MM.1S (cell line): ENCODE results near the gene ARL6.

Experiments
- EZH2 ChIP-seq: fragments of 300-600 bp; sonication (generic); optimal IDR thresholded peaks from 2 replicates; pipeline ENCODE3; 2017; ENCODE audit warnings: low read depth, mild to moderate bottlenecking, antibody characterized with exemption, low read length, mixed read lengths
- EZH2phosphoT487 ChIP-seq: fragments of 300-600 bp; sonication (generic); IDR thresholded peaks from 2 replicates; pipeline ENCODE4 v1.6.1; 2018; ENCODE audit warnings: antibody characterized with exemption, low read length
- TF ChIP-seq, protein P1 (sequence below): fragments of 300-600 bp; sonication (generic); IDR thresholded peaks from 2 replicates; pipeline ENCODE4 v1.5.1; 2016; ENCODE audit warnings: antibody characterized with exemption, low read length, mixed read lengths

DNA sequence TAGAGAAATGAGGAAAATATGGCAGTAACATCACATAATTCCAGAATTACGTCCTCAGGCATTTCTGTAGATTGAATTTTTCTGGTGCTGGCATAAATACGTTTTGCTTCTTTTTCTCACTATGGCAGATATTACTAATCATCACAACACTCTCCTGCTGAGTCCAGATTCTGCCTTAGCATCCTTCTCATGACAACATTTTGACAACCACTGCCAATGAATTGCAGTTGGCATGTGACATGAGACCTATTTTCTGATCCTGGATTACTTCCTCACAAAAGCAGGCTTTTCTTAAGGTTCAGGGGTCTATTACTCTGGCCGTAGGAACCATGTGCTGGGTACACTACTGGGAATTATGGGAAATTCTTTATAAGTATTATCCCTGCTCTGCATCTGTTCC lies 22.5 kb upstream of the ARL6 start:
- TF ChIP-seq, protein P1, sequence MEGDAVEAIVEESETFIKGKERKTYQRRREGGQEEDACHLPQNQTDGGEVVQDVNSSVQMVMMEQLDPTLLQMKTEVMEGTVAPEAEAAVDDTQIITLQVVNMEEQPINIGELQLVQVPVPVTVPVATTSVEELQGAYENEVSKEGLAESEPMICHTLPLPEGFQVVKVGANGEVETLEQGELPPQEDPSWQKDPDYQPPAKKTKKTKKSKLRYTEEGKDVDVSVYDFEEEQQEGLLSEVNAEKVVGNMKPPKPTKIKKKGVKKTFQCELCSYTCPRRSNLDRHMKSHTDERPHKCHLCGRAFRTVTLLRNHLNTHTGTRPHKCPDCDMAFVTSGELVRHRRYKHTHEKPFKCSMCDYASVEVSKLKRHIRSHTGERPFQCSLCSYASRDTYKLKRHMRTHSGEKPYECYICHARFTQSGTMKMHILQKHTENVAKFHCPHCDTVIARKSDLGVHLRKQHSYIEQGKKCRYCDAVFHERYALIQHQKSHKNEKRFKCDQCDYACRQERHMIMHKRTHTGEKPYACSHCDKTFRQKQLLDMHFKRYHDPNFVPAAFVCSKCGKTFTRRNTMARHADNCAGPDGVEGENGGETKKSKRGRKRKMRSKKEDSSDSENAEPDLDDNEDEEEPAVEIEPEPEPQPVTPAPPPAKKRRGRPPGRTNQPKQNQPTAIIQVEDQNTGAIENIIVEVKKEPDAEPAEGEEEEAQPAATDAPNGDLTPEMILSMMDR: no peak
- no peak for TF ChIP-seq EZH2phosphoT487
- no peak for TF ChIP-seq EZH2
